SJSA1 (cell line): ENCODE data around the gene ZNF512B. TPM values are rescaled to one million over a fixed set of nuclear protein-coding genes. Genes with fewer than 3 reads are reported as not detected.
"Not testable (repeated sequence)": the region's sequence is repeated elsewhere in the genome, so short reads cannot be mapped to it uniquely, and the experiment has no call there.

ENCODE experiments used
- DNase-seq, 2 experiments: peaks; one replicate each; pipeline ENCODE4 v3.0.0-alpha.2; 2015 to 2020; ENCODE audit warnings: low spot score in 2 of 2, low read depth in 1 of 2
- H3K27ac ChIP-seq: fragments of 250-450 bp; sonication (Bioruptor Pico); 2 replicates; pipeline ENCODE4 v1.5.1; 2020; ENCODE audit warnings: mild to moderate bottlenecking, moderate library complexity
- H3K27me3 ChIP-seq: fragments of 250-450 bp; sonication (Bioruptor Pico); replicated peaks from 2 replicates; pipeline ENCODE4 v1.5.1; 2020; ENCODE audit warnings: mild to moderate bottlenecking, moderate library complexity
- H3K36me3 ChIP-seq: fragments of 250-450 bp; sonication (Bioruptor Pico); 2 replicates; pipeline ENCODE4 v1.5.1; 2020; ENCODE audit warnings: mild to moderate bottlenecking
- H3K4me1 ChIP-seq: fragments of 250-450 bp; sonication (Bioruptor Pico); replicated peaks from 2 replicates; pipeline ENCODE4 v1.6.1; 2021; ENCODE audit warnings: mild to moderate bottlenecking
- H3K4me3 ChIP-seq: fragments of 250-450 bp; sonication (Bioruptor Pico); 2 replicates; pipeline ENCODE4 v1.5.1; 2020; ENCODE audit warnings: mild to moderate bottlenecking
- H3K9me3 ChIP-seq: fragments of 250-450 bp; sonication (Bioruptor Pico); replicated peaks from 2 replicates; pipeline ENCODE4 v1.5.1; 2020; ENCODE audit warnings: mild to moderate bottlenecking
- total RNA-seq: library from RNA; depleted of rRNA; stranded (reverse); fragments of >200 nt; shearing (Covaris generic); gene quantifications from 2 replicates; pipeline ENCODE4 v1.2.3, GENCODE V29; 2014

The ZNF512B gene
- total RNA-seq, 1 experiment from 2014 or later = 14.3 TPM

GRCh38 chr20:63962426-63963347 is 7.0 kb downstream of the ZNF512B start:
- no peak for DNase-seq
- Histone ChIP-seq H3K9me3 (no peaks in the 10 kb centered on the region), H3K27ac (no peak overlapping the region), H3K36me3 (peaks cover 64% of the 10 kb centered on the region), H3K4me3 (no peak overlapping the region), H3K27me3 (no peaks in the 10 kb centered on the region), H3K4me1 (no peaks in the 10 kb centered on the region)

GRCh38 chr20:63961664-63962425 is 7.9 kb downstream of the ZNF512B start:
- H3K27ac ChIP-seq = no peak overlapping the region
- peaks cover 61% of the 10 kb centered on the region for H3K36me3 ChIP-seq
- H3K4me3 ChIP-seq = no peak overlapping the region
- peaks cover 6% of the 10 kb centered on the region for H3K4me1 ChIP-seq
- no peaks in the 10 kb centered on the region for H3K27me3 ChIP-seq
- no peak for DNase-seq
- H3K9me3 ChIP-seq = no peaks in the 10 kb centered on the region

GRCh38 chr20:63960654-63961621 is 8.8 kb downstream of the ZNF512B start:
- Histone ChIP-seq H3K4me1 (peaks cover 12% of the 10 kb centered on the region), H3K36me3 (peaks cover 55% of the 10 kb centered on the region)
- H3K27ac ChIP-seq, DNase-seq, H3K9me3 ChIP-seq, H3K4me3 ChIP-seq, H3K27me3 ChIP-seq: not testable (repeated sequence)

DNA sequence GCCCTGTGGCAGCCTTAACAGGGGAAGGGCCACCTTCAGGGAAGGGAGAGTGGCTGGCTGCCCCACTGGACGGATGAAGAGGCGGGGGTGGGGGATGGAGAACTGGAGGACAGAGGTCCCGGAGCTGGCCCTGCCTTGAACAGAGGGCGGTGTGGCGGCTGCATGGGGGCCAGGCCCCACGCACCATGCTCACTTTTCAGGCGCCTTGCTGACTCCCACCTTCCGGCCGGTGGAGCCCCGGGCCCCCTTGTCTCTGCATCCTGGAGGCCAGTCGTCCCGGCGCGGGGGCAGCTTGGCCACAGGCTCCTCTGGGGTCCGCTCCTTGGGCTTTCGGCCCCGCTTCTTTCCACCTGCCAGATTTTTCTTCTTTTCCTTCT is 10.0 kb downstream of the ZNF512B start:
- no peaks in the 10 kb centered on the region for H3K27me3 ChIP-seq
- peaks cover 61% of the 10 kb centered on the region for H3K36me3 ChIP-seq
- 0 out of 2 replicates have a peak, but pooled peaks cover 3% of the 10 kb centered on the region for H3K9me3 ChIP-seq
- DNase-seq = no peak
- H3K4me1 ChIP-seq = peaks cover 17% of the 10 kb centered on the region
- H3K4me3 ChIP-seq = no peak overlapping the region
- no peak overlapping the region for H3K27ac ChIP-seq

- no peaks in the 10 kb centered on the region for H3K27me3 ChIP-seq
- 0 out of 2 replicates have a peak, but pooled peaks cover 3% of the 10 kb centered on the region for H3K9me3 ChIP-seq
- no peak for DNase-seq
- no peak overlapping the region for H3K27ac ChIP-seq
- H3K4me1 ChIP-seq = peaks cover 23% of the 10 kb centered on the region
- H3K36me3 ChIP-seq = peaks cover 56% of the 10 kb centered on the region
- no peak overlapping the region for H3K4me3 ChIP-seq
Observed at GRCh38 chr20:63958964-63959698, 10.6 kb downstream of the ZNF512B start.

GRCh38 chr20:63958471-63958870 is 11.3 kb downstream of the ZNF512B start:
- Histone ChIP-seq H3K27me3 (no peaks in the 10 kb centered on the region), H3K4me1 (peaks cover 24% of the 10 kb centered on the region), H3K4me3 (no peak overlapping the region), H3K9me3 (0 out of 2 replicates have a peak, but pooled peaks cover 3% of the 10 kb centered on the region), H3K27ac (no peak overlapping the region), H3K36me3 (peaks cover 50% of the 10 kb centered on the region)
- no peak for DNase-seq

- H3K36me3 ChIP-seq = peaks cover 48% of the 10 kb centered on the region
- H3K9me3 ChIP-seq = 0 out of 2 replicates have a peak, but pooled peaks cover 3% of the 10 kb centered on the region
- H3K27ac ChIP-seq = no peak overlapping the region
- peaks cover 24% of the 10 kb centered on the region for H3K4me1 ChIP-seq
- no peak for DNase-seq
- H3K4me3 ChIP-seq = no peak overlapping the region
- H3K27me3 ChIP-seq = no peaks in the 10 kb centered on the region
Observed at GRCh38 chr20:63957690-63958441, 11.9 kb downstream of the ZNF512B start.

DNA sequence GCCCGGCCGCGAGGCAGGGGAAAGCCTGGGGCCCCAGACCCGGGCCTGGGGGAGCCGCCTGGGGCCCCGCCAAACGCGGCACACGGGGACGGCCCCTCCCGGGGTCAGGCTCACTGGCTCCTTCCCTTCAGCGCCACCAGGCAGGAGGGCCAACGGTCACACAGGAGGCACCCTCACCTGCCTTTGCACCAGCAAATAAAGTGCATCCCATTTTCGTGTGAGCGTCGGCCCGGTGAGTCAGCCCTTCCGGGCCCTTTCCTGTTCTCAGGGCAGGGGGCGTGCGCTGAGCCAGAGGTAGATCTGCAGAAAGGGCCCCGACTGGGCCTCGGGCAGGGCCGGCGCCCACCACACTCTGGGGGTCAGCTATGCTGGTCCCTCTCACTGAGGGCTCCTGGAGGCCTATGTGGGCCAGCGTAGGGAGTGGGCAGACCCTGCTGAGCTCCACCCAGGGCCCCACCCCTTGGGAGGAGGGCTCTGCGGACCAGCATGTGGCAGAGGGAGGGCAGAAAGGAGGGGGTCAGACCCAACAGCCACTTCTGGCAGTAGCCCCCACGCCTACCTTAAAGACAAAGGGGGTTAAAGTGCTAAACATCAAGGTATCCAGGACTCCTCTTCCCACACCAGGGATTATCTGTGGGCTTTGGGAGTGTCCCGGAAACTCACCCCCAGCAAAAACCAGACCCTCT is 12.6 kb downstream of the ZNF512B start:
- Histone ChIP-seq H3K27me3 (no peaks in the 10 kb centered on the region), H3K36me3 (peaks cover 48% of the 10 kb centered on the region), H3K4me3 (no peak overlapping the region), H3K27ac (no peak overlapping the region), H3K9me3 (0 out of 2 replicates have a peak, but pooled peaks cover 3% of the 10 kb centered on the region), H3K4me1 (peaks cover 24% of the 10 kb centered on the region)
- no peak for DNase-seq

DNA sequence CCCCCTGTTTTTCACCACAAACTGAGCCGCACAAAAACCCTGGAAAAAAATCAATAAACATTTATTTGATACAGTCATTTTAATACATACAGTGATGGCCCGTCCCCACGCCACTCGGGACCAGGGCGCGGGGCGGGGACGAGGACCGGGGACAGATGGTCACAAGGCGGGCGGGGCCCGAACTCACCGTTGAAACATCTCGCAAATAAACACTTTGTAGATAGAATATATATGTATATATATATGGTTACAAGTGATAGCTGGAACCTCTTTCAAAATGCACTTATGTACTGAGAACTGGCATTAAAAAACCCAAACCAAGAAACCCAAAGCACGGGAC is 13.1 kb downstream of the ZNF512B start:
- H3K4me3 ChIP-seq = peak overlapping the region; percentile 96
- H3K36me3 ChIP-seq = peaks cover 43% of the 10 kb centered on the region
- H3K4me1 ChIP-seq = peaks cover 24% of the 10 kb centered on the region
- H3K27ac ChIP-seq = no peak overlapping the region
- DNase-seq = no peak
- no peaks in the 10 kb centered on the region for H3K27me3 ChIP-seq
- 0 out of 2 replicates have a peak, but pooled peaks cover 3% of the 10 kb centered on the region for H3K9me3 ChIP-seq

GRCh38 chr20:63955827-63956663 is 13.7 kb downstream of the ZNF512B start, which contains the start of gene UCKL1:
UCKL1 (minus strand) TSS chr20:63956416; CDS start chr20:63956372, 44 bp downstream.
- no peaks in the 10 kb centered on the region for H3K27me3 ChIP-seq
- H3K27ac ChIP-seq = peak within 1 kb of the TSS; percentile 57
- peak; percentile 86 to 91 for DNase-seq
- peaks cover 37% of the 10 kb centered on the region for H3K36me3 ChIP-seq
- H3K4me3 ChIP-seq = peak within 1 kb of the TSS; percentile 96
- H3K9me3 ChIP-seq = 0 out of 2 replicates have a peak, but pooled peaks cover 3% of the 10 kb centered on the region
- H3K4me1 ChIP-seq = peaks cover 24% of the 10 kb centered on the region

GRCh38 chr20:63955281-63955826 is 14.4 kb downstream of the ZNF512B start:
- H3K4me3 ChIP-seq = peak overlapping the region; percentile 96
- peaks cover 24% of the 10 kb centered on the region for H3K4me1 ChIP-seq
- H3K27me3 ChIP-seq = no peaks in the 10 kb centered on the region
- peak overlapping the region; percentile 57 for H3K27ac ChIP-seq
- peak in 1 of 2 experiments; percentile 61 for DNase-seq
- H3K36me3 ChIP-seq = peaks cover 40% of the 10 kb centered on the region
- H3K9me3 ChIP-seq = 0 out of 2 replicates have a peak, but pooled peaks cover 3% of the 10 kb centered on the region
